Lung microvascular endothelial cell (primary cell): Measurements from ENCODE around the gene RPRM. TPM values are rescaled to one million over a fixed set of nuclear protein-coding genes. Genes with fewer than 3 reads are reported as not detected.
"Not testable (repeated sequence)": the region's sequence is repeated elsewhere in the genome, so short reads cannot be mapped to it uniquely, and the experiment has no call there.

ENCODE experiments used
- DNase-seq, 2 donors: peaks; one replicate each; pipeline versions ENCODE4 v3.0.0 to v3.0.0-alpha.2; 2010; ENCODE audit warnings: low read depth in 2 of 2
- total RNA-seq: library from RNA; depleted of rRNA; stranded (reverse); fragments of >200 nt; gene quantifications from 2 replicates; pipeline ENCODE4 v1.2.1, GENCODE V29; 2014

The RPRM gene
- not detected in 2 replicates for total RNA-seq

- peak; percentile 63 to 76 for DNase-seq
Measured at GRCh38 chr2:153478289-153479261, at the start of gene RPRM. RPRM (minus strand) TSS chr2:153478762; CDS start chr2:153478565, 197 bp downstream.

- DNase-seq = peak; percentile 61 to 70
Measured at GRCh38 chr2:153519257-153519875, 40.8 kb upstream of the RPRM start.

- DNase-seq = no peak
Measured at GRCh38 chr2:153512331-153512730, 33.8 kb upstream of the RPRM start.

GRCh38 chr2:153510996-153511395 lies 32.4 kb upstream of the RPRM start:
- DNase-seq = no peak

GRCh38 chr2:153509133-153509532 lies 30.6 kb upstream of the RPRM start:
- no peak for DNase-seq

GRCh38 chr2:153506499-153506898 lies 27.9 kb upstream of the RPRM start:
- DNase-seq = not testable (repeated sequence)

GRCh38 chr2:153499439-153499838 lies 20.9 kb upstream of the RPRM start:
- DNase-seq = no peak

- no peak for DNase-seq
Measured at GRCh38 chr2:153497938-153498629, 19.5 kb upstream of the RPRM start.

GRCh38 chr2:153495725-153496124 lies 17.2 kb upstream of the RPRM start:
- no peak for DNase-seq

GRCh38 chr2:153488072-153488471 lies 9.5 kb upstream of the RPRM start:
- no peak for DNase-seq

- no peak for DNase-seq
Measured at GRCh38 chr2:153487448-153487847, 8.9 kb upstream of the RPRM start.

GRCh38 chr2:153479573-153479972 lies 1.0 kb upstream of the RPRM start:
- peak in 1 of 2 donors; percentile 5 for DNase-seq

- DNase-seq = peak in 1 of 2 donors; percentile 2
Measured at GRCh38 chr2:153477636-153478288, 800 bp downstream of the RPRM start.

- DNase-seq = no peak
Measured at GRCh38 chr2:153476816-153477635, 1.5 kb downstream of the RPRM start.

- DNase-seq = no peak
Measured at GRCh38 chr2:153476491-153476815, 2.1 kb downstream of the RPRM start.

GRCh38 chr2:153474876-153475435 lies 3.6 kb downstream of the RPRM start:
- no peak for DNase-seq

GRCh38 chr2:153474407-153474806 lies 4.2 kb downstream of the RPRM start:
- DNase-seq = no peak

- no peak for DNase-seq
Measured at GRCh38 chr2:153470867-153471266, 7.7 kb downstream of the RPRM start.

GRCh38 chr2:153464395-153464794 lies 14.2 kb downstream of the RPRM start:
- no peak for DNase-seq

- DNase-seq = no peak
Measured at GRCh38 chr2:153462338-153462859, 16.2 kb downstream of the RPRM start.
